Sigmoid colon (tissue), 7 donors: ENCODE results near the gene LAIR1. TPM values are rescaled to one million over a fixed set of nuclear protein-coding genes. Genes with fewer than 3 reads are reported as not detected.

ENCODE experiments used
- DNase-seq: peaks from one replicate; pipeline ENCODE4 v3.0.0-alpha.2; 2019
- H3K27ac ChIP-seq, 4 donors: fragments of 200-600 bp; sonication (generic); one replicate each; pipeline ENCODE4 v1.5.1; 2016 to 2019; ENCODE audit warnings: mild to moderate bottlenecking in 1 of 4
- H3K27me3 ChIP-seq, 3 donors: fragments of 200-600 bp; sonication (generic); one replicate each; pipeline ENCODE4 v1.5.1; 2019; ENCODE audit warnings: mild to moderate bottlenecking in 1 of 3
- H3K36me3 ChIP-seq, 4 donors: fragments of 200-600 bp; sonication (generic); one replicate each; pipeline ENCODE4 v1.5.1; 2016 to 2019
- H3K4me1 ChIP-seq, 4 donors: fragments of 200-600 bp; sonication (generic); one replicate each; pipeline ENCODE4 v1.5.1; 2017 to 2019
- H3K4me3 ChIP-seq, 4 donors: fragments of 200-600 bp; sonication (generic); one replicate each; pipeline ENCODE4 v1.5.1; 2017 to 2019; ENCODE audit warnings: mild to moderate bottlenecking in 2 of 4, moderate library complexity in 1 of 4
- H3K9me3 ChIP-seq, 4 donors: fragments of 200-600 bp in 3 of 4; sonication (generic) in 3 of 4; one replicate each; pipeline versions ENCODE4 v1.5.1 to v1.6.1; 2013 to 2019
- CTCF ChIP-seq, 4 experiments: fragments of 450-650 bp in 3 of 4; fragments of 200-600 bp in 1 of 4; IDR thresholded peaks; one replicate each; pipeline ENCODE4 v1.5.1; 2016 to 2019; ENCODE audit warnings: antibody characterized with exemption in 4 of 4, mild to moderate bottlenecking in 3 of 4, moderate library complexity in 2 of 4
- EP300 ChIP-seq, 4 donors: sonication (generic); formaldehyde crosslinking; IDR thresholded peaks; one replicate each; pipeline ENCODE4 v1.6.1; 2017; ENCODE audit warnings: antibody characterized with exemption in 4 of 4
- POLR2A ChIP-seq, 2 donors: fragments of 450-650 bp; IDR thresholded peaks; one replicate each; pipeline ENCODE4 v1.6.1; 2016; ENCODE audit warnings: antibody characterized with exemption in 2 of 2, mild to moderate bottlenecking in 2 of 2, moderate library complexity in 2 of 2
- POLR2AphosphoS5 ChIP-seq, 4 donors: sonication (generic); formaldehyde crosslinking; IDR thresholded peaks; one replicate each; pipeline ENCODE4 v1.6.1; 2017; ENCODE audit warnings: antibody characterized with exemption in 4 of 4
- WGBS, 2 donors: extraction: QIAGEN DNeasy Blood & Tissue Kit; methylation state at CpG; one replicate each; pipeline ENCODE4 v1.1.7; 2013; 5-methylcytosine and 5-hydroxymethylcytosine counted together
- intact Hi-C: fragments of 100-400 bp; cut with DNase I; formaldehyde crosslinking; loops from one replicate; pipeline ENCODE4 v1.15.1; 2023
- polyA plus RNA-seq, 3 donors: library from polyadenylated mRNA; stranded (reverse); fragments of 200-250 nt; gene quantifications; one replicate each; pipeline ENCODE4 v1.2.3, GENCODE V29; 2013
- total RNA-seq, 4 donors: library from RNA; depleted of rRNA; stranded (reverse); fragments of >200 nt; gene quantifications; one replicate each; pipeline ENCODE4 v1.1.0, GENCODE V29; 2016
- donor health status: healthy with polysubstance abuse.
- donor health status: Bipolar disorder and iron deficiency.
- donor health status: healthy.

The LAIR1 gene
- total and polyA plus RNA-seq, 7 donors, result 4.4 to 34.6 (median 13.4) TPM

- H3K27ac ChIP-seq, result no peak overlapping the region
- no peak overlapping the region for H3K4me3 ChIP-seq
- DNase-seq, result no peak
- no peak for TF ChIP-seq POLR2A (IDR thresholded peaks at IDR 0.05)
- no peak for TF ChIP-seq CTCF (IDR thresholded peaks at IDR 0.05)
- no peak for TF ChIP-seq POLR2AphosphoS5 (IDR thresholded peaks at IDR 0.05)
- no peak for TF ChIP-seq EP300 (IDR thresholded peaks at IDR 0.05)
- intact Hi-C loops, result no loop called here
- no peaks in the 10 kb centered on the region for H3K4me1 ChIP-seq
- H3K36me3 ChIP-seq, result no peaks in the 10 kb centered on the region
- peaks cover 0 to 4% (median 0%) of the 10 kb centered on the region in 3 donors for H3K27me3 ChIP-seq
- 55 to 67% methylated on average over 3 of the region's 3 CpGs for WGBS, 2 donors
- no peaks in the 10 kb centered on the region for H3K9me3 ChIP-seq
Observed at GRCh38 chr19:54352546-54352945, 12.2 kb downstream of the LAIR1 start.

DNA sequence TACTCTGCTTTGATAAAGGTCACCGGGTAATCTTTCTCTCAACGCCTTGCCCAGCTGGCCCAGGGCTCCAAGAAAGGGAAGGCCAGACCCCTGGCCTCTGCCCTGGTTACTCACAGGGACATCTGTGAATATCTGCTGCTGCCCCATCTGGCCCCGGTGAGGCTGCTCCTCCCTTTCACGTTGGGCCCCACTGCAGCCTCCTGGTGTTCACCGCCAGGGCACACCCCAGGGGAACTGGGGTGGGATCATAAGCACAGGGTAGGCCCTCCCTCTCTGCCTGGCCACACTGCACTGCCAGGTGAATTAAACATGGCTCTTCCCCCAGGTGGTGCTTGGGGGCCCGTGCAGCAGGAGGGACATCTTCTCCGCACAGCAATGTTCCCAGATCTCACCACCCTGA is 12.7 kb downstream of the LAIR1 start:
- Histone ChIP-seq H3K27me3 (peaks cover 0 to 5% (median 0%) of the 10 kb centered on the region in 3 donors), H3K36me3 (no peaks in the 10 kb centered on the region), H3K4me1 (no peaks in the 10 kb centered on the region), H3K27ac (no peak overlapping the region), H3K4me3 (no peak overlapping the region), H3K9me3 (no peaks in the 10 kb centered on the region)
- intact Hi-C loops, result no loop called here
- TF ChIP-seq CTCF (IDR thresholded peaks at IDR 0.05) (no peak), POLR2A (IDR thresholded peaks at IDR 0.05) (no peak), EP300 (IDR thresholded peaks at IDR 0.05) (no peak), POLR2AphosphoS5 (IDR thresholded peaks at IDR 0.05) (no peak)
- DNase-seq, result no peak
- WGBS, 2 donors, result 55 to 64% methylated on average over 7 of the region's 7 CpGs

DNA sequence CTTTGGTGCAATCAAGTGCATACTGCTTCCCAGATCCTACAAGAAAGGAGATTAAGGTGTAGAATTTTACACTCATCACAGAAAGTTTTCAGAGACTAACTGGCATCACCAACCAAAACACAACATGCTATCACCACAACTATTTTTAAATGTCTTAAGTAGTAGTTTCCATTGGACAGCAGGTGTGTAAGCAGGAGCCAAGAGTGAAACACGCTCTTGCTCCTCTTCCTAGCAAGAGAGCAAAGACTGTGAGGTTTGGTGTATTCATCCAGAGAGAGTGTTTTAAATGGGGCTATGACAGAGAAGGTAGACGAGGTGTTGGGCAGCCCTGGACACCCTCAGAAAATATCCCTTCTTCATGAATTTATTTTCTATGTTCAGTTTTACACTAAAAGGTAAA is 13.3 kb downstream of the LAIR1 start:
- WGBS, 2 donors, result 24 to 28% methylated on average over 2 of the region's 2 CpGs
- DNase-seq, result no peak
- Histone ChIP-seq H3K4me3 (no peak overlapping the region), H3K36me3 (no peaks in the 10 kb centered on the region), H3K27me3 (peaks cover 0 to 5% (median 0%) of the 10 kb centered on the region in 3 donors), H3K27ac (no peak overlapping the region), H3K4me1 (no peaks in the 10 kb centered on the region), H3K9me3 (no peaks in the 10 kb centered on the region)
- intact Hi-C loops, result no loop called here
- TF ChIP-seq CTCF (IDR thresholded peaks at IDR 0.05) (no peak), POLR2AphosphoS5 (IDR thresholded peaks at IDR 0.05) (no peak), EP300 (IDR thresholded peaks at IDR 0.05) (no peak), POLR2A (IDR thresholded peaks at IDR 0.05) (no peak)

DNA sequence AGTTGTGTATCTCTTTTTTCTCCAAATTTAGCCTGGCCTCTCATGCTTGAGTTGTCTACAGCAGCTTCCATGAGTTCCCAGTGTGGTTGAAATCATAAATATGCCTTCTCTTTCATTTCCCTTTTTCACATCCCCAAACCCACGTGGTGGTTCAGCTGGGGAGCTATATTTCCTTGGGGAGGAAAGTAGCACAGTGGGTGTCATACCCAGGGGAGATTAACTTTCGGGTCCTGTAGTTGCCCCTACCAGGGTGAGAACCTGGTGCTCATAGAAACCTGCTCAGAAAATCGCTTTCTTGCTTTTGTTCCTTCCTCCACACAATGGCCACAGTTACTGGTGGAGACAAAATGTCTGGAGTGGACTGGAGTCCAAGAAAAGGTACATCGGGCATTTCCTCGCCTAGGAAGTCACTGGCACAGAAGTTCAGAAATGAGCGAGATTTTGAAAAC is 18.8 kb downstream of the LAIR1 start:
- Histone ChIP-seq H3K9me3 (no peaks in the 10 kb centered on the region), H3K27me3 (peaks cover 0 to 5% (median 0%) of the 10 kb centered on the region in 3 donors), H3K36me3 (no peaks in the 10 kb centered on the region), H3K4me3 (no peak overlapping the region), H3K4me1 (no peaks in the 10 kb centered on the region), H3K27ac (no peak overlapping the region)
- TF ChIP-seq POLR2AphosphoS5 (IDR thresholded peaks at IDR 0.05), result no peak
- TF ChIP-seq POLR2A (IDR thresholded peaks at IDR 0.05), result no peak
- TF ChIP-seq EP300 (IDR thresholded peaks at IDR 0.05), result no peak
- no peak for TF ChIP-seq CTCF (IDR thresholded peaks at IDR 0.05)
- 66 to 73% methylated on average over 6 of the region's 6 CpGs for WGBS, 2 donors
- intact Hi-C loops, result no loop called here
- no peak for DNase-seq

DNA sequence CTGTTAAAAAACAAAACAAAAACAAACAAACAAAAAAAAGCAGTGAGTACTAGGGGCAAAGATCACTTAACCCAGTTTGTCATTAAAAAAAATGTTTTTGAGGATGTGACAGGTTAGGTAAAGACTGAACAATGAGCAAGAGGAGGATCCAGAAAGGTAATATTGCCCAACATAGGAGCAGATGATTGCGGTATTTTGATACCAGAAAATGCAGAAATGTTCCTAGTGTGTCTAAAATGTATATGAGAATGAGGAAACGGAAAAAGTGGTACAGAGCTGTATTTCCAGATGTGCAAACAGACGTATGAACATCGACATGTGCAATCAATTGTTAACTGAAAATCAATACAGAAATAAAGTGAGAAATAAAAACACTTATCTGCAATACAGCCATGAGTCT is 20.9 kb downstream of the LAIR1 start:
- Histone ChIP-seq H3K27ac (no peak overlapping the region), H3K9me3 (no peaks in the 10 kb centered on the region), H3K4me1 (no peaks in the 10 kb centered on the region), H3K36me3 (no peaks in the 10 kb centered on the region), H3K27me3 (peaks cover 0 to 5% (median 0%) of the 10 kb centered on the region in 3 donors), H3K4me3 (no peak overlapping the region)
- DNase-seq, result no peak
- intact Hi-C loops, result no loop called here
- TF ChIP-seq EP300 (IDR thresholded peaks at IDR 0.05) (no peak), POLR2AphosphoS5 (IDR thresholded peaks at IDR 0.05) (no peak), CTCF (IDR thresholded peaks at IDR 0.05) (no peak), POLR2A (IDR thresholded peaks at IDR 0.05) (no peak)
- WGBS, 2 donors, result 57 to 69% methylated on average over 4 of the region's 4 CpGs
